ENCODE measurements around the gene ANLN.
"Not testable (repeated sequence)": the region's sequence is repeated elsewhere in the genome, so short reads cannot be mapped to it uniquely, and the experiment has no call there.

ANLN gene

DNA sequence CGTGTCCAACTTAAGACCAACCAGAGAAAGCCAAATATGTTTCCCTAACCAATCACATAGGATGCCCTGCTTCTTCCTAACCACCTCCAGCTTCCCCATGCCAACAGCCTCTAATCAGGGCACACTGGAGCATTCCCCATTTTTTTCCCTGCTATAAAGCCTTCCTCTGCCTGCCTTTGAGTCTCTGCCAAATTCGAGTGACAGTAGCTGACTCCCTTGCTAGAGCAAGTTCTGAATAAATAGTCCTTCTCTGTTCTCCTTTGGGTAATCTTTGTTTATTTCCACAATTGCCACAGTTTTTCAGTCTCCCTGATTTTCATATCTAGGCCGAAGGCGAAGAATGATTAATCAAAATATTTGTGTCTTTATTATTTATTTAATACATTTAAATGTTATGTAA lies 96.7 kb downstream of the ANLN start:
- TF ChIP-seq, protein P1, sequence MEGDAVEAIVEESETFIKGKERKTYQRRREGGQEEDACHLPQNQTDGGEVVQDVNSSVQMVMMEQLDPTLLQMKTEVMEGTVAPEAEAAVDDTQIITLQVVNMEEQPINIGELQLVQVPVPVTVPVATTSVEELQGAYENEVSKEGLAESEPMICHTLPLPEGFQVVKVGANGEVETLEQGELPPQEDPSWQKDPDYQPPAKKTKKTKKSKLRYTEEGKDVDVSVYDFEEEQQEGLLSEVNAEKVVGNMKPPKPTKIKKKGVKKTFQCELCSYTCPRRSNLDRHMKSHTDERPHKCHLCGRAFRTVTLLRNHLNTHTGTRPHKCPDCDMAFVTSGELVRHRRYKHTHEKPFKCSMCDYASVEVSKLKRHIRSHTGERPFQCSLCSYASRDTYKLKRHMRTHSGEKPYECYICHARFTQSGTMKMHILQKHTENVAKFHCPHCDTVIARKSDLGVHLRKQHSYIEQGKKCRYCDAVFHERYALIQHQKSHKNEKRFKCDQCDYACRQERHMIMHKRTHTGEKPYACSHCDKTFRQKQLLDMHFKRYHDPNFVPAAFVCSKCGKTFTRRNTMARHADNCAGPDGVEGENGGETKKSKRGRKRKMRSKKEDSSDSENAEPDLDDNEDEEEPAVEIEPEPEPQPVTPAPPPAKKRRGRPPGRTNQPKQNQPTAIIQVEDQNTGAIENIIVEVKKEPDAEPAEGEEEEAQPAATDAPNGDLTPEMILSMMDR (IDR thresholded peaks at IDR 0.05; ENCODE audit: insufficient read depth, low read depth, low read length, missing control alignments), result no peak
- no peak overlapping the region for H3K4me3 ChIP-seq (ENCODE audit: low read depth, low read length)
- DNase-seq (ENCODE audit: low read depth), result no peak

DNA sequence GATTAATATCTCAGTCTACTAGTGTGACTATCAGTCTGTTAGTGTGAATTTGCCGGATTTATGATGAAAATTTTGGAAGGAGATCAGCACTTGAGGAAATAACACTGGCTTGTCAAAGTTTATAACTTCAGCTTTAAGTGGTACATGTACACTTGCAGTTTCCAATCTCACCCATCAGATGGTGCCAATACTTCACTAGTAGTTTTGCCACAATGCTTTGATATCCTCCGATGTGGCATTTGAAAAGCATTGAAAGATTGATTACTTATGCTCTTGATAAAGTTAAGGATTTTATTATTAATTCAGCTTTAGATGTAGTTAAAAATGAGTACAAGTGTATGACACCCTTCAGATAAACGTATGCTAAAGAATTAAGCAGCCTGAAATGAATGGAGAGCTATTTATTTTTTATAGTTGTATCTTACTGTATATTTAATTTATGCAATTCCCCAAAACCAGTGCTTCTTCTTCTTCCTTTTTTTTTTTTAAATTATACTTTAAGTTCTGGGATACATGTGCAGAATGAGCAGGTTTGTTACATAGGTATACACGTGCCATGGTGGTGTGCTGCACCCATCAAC lies 98.2 kb downstream of the ANLN start:
- TF ChIP-seq, protein P1 (IDR thresholded peaks at IDR 0.05; ENCODE audit: insufficient read depth, low read depth, low read length, missing control alignments), result peak; percentile 59
- peak; percentile 57 for DNase-seq (ENCODE audit: low read depth)

DNA sequence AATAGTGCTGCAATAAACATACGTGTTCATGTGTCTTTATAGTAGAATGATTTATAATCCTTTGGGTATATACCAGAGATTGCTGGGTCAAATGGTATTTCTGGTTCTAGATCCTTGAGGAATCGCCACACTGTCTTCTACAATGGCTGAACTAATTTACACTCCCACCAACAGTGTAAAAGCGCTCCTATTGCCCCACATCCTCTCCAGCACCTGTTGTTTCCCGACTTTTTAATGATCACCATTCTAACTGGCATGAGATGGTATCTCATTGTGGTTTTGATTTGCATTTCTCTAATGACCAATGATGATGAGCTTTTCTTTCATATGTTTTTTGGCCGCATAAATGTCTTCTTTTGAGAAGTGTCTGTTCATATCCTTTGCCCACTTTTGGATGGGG lies 99.0 kb downstream of the ANLN start:
- not testable (repeated sequence) for DNase-seq (ENCODE audit: low read depth); H3K4me3 ChIP-seq (ENCODE audit: low read depth, low read length)

More for the DNA sequence above, 98.2 kb downstream of the ANLN start:
- no peak overlapping the region for H3K4me3 ChIP-seq (ENCODE audit: low read depth, low read length)

DNA sequence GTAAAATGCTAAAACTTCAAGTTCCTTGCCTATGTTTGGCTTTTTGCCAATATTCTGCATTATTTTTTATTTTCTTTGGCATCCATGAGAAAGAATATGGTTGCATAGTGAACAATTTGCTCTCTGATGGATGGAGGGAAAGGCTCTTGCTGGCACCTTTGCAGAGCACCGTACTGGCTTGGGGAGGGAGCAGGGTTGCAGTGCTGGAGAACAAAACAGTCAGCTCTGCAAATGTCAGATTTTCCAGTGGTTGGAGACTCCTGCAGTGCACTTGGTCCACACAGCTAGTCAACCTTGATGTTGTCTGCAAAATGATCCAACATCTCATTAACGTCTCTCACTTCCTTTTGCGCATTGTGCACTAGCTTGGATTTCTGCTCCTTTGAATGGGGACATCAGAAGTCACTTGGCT lies 100.8 kb downstream of the ANLN start:
- TF ChIP-seq, protein P1 (IDR thresholded peaks at IDR 0.05; ENCODE audit: insufficient read depth, low read depth, low read length, missing control alignments), result no peak
- no peak for DNase-seq (ENCODE audit: low read depth)
- no peak overlapping the region for H3K4me3 ChIP-seq (ENCODE audit: low read depth, low read length)

DNA sequence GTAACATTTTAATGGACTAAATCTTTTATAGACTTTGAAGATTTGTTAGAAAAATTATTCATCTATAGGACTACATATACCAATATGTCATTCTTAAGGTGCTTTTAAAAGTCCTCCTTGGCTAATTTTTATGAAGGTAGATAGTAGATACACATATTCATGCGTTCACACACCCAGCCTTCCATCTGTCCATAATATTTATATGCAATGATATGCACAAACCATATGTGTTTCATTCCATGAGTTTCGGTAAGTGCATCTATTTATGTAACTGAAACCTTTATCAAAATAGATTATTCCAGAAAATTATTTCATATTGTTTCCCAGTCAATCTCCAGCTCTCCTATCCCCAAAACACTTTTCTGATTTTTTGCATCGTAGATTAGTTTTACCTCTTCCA lies 101.7 kb downstream of the ANLN start:
- H3K4me3 ChIP-seq (ENCODE audit: low read depth, low read length), result no peak overlapping the region
- no peak for DNase-seq (ENCODE audit: low read depth)
- TF ChIP-seq, protein P1 (IDR thresholded peaks at IDR 0.05; ENCODE audit: insufficient read depth, low read depth, low read length, missing control alignments), result no peak

DNA sequence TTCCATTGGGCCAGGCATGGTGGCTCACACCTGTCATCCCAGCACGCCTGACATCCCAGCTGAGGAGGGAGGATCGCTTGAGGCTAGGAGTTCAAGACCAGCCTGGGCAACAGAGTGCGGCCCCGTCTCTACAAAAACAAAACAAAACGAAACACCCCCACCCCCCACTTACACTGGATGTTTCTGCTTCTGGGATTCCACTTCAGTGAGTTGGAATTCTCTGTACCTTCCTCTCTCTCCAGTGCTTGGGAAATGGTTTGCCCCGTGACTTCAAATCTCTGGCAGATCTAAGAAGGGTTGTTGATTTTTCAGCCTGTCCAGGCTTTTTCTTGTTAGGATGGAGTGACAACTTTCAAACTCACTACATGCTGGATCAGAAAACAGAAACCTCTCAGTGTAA lies 106.9 kb downstream of the ANLN start:
- TF ChIP-seq, protein P1 (IDR thresholded peaks at IDR 0.05; ENCODE audit: insufficient read depth, low read depth, low read length, missing control alignments), result no peak
- H3K4me3 ChIP-seq (ENCODE audit: low read depth, low read length), result no peak overlapping the region
- DNase-seq (ENCODE audit: low read depth), result no peak

DNA sequence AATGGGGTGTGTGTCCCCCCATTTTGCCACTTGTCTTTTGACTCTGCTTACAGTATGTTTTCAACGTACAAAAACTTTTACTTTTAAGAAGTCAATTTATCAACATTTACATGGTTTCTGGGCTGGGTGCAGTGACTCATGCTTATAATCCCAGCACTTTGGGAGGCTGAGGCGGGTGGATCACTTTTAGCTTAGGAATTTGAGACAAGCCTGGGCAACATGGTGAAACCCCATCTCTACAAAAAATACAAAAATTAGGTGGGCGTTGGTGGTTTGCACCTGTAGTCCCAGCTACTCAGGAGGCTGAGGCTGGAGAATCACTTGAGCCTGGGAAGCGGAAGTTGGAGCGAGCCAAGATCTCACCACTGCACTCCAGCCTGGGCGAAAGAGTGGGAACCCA lies 107.5 kb downstream of the ANLN start:
- not testable (repeated sequence) for H3K4me3 ChIP-seq (ENCODE audit: low read depth, low read length)

DNA sequence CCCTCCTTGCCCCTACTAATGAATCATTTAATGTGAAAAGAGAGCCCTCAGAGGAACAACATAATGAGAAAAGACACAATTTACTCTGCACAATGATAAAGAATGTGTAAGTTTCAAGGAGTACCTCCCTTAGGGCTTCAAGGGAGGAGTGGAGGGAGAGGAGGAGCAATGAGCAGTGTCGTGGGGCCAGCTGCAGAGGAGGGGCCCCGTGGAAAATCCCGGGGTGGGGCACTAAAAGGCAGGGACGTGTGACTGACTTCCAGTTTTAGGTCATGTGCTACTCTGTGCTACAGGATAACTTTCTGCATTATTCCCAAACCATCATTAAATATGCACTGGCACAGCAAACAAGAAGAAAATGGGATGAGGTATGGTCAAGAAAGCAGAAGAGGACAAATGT lies 108.1 kb downstream of the ANLN start:
- no peak for DNase-seq (ENCODE audit: low read depth)

More for the DNA sequence above, 107.5 kb downstream of the ANLN start:
- not testable (repeated sequence) for DNase-seq (ENCODE audit: low read depth)

More for the DNA sequence above, 108.1 kb downstream of the ANLN start:
- TF ChIP-seq, protein P1 (IDR thresholded peaks at IDR 0.05; ENCODE audit: insufficient read depth, low read depth, low read length, missing control alignments), result no peak
- H3K4me3 ChIP-seq (ENCODE audit: low read depth, low read length), result no peak overlapping the region

Measured in GM12865 (cell line).